ENCODE data around the gene G3BP1. TPM values are rescaled to one million over a fixed set of nuclear protein-coding genes. Genes with fewer than 3 reads are reported as not detected.

G3BP1 gene
- total and polyA plus RNA-seq, 9 of the 15 experiments (the other 6 are each of a cell fraction or from before 2014, with no cell fraction given), result 54.7 to 264 (median 105) TPM

- ChIA-PET CTCF (ENCODE audit: low intra/inter-chr PET ratio) (interaction anchor here (0.7 kb wide), 1 partner anchor 693 kb away, joined by 4 read pairs; no protein-coding TSS in a partner anchor), POLR2A (interaction anchor here (1.8 kb wide), 1 partner anchor 10 kb away, joined by 8 read pairs; no protein-coding TSS in a partner anchor)
- DNase-seq (ENCODE audit: extremely low read depth in 1 of 4, low spot score in 3 of 4) (no peak), ATAC-seq (no peak), FAIRE-seq (no peak)
- Histone ChIP-seq H3K9ac (ENCODE audit: insufficient read depth in 1 of 2, low read depth in 2 of 2, low read length in 2 of 2) (no peak overlapping the region), H3K27me3 (ENCODE audit: control insufficient read depth in 2 of 2, insufficient read depth in 2 of 2, low read length in 2 of 2) (no peaks in the 10 kb centered on the region), H2AFZ (ENCODE audit: low read depth, low read length) (no peak overlapping the region), H3K27ac (ENCODE audit: extremely low read depth, low read depth, low read length) (no peak overlapping the region), H4K20me1 (replicated peaks; ENCODE audit: control insufficient read depth, insufficient read depth, low read length) (no peaks in the 10 kb centered on the region), H3K4me3 (no peak overlapping the region), H3K9me1 (ENCODE audit: control insufficient read depth, insufficient read depth, low read length) (no peaks in the 10 kb centered on the region), H3K4me2 (ENCODE audit: insufficient read depth, low read length) (no peak overlapping the region), H3K9me3 (replicated peaks; ENCODE audit: control insufficient read depth, insufficient read depth, low read depth, low read length) (no peaks in the 10 kb centered on the region), H3K36me3 (ENCODE audit: control insufficient read depth, insufficient read depth, low read length) (peaks cover 98% of the 10 kb centered on the region), H3K79me2 (ENCODE audit: control insufficient read depth, insufficient read depth, low read length) (peaks cover 9% of the 10 kb centered on the region; the same call in 1 of the 3 replicates), H3K4me1 (replicated peaks in 1 of 2; ENCODE audit: control insufficient read depth in 2 of 2, insufficient read depth in 2 of 2, low read length in 2 of 2) (no peaks in the 10 kb centered on the region)
- TF ChIP-seq PTRF (tag; IDR thresholded peaks at IDR 0.05), result no peak
- peak; percentile 50; the same call in 1 of the 2 replicates for TF ChIP-seq POLR2A (conservative IDR thresholded peaks at IDR 0.05)
- peak; percentile 13 for TF ChIP-seq POLR2B (IDR thresholded peaks at IDR 0.05; ENCODE audit: low read depth, partially characterized antibody)
- TF ChIP-seq ZBTB9 (CRISPR knock-in tag; IDR thresholded peaks at IDR 0.05), result no peak
- 0 out of 2 replicates have a peak, but pooled peaks have one; percentile 50 for TF ChIP-seq POLR2AphosphoS2 (IDR thresholded peaks at IDR 0.05; ENCODE audit: low read length)
- no peak for TF ChIP-seq HSF4 (CRISPR knock-in tag; IDR thresholded peaks at IDR 0.05; ENCODE audit: borderline replicate concordance)
- no peak for TF ChIP-seq NFRKB (IDR thresholded peaks at IDR 0.05; ENCODE audit: low read depth)
- TF ChIP-seq SUPT5H (IDR thresholded peaks at IDR 0.05), result peak; percentile 13; the same call in 1 of the 2 replicates
- TF ChIP-seq ZNF639 (CRISPR knock-in tag; conservative IDR thresholded peaks at IDR 0.05 in 1 of 2, IDR thresholded peaks at IDR 0.05 in 1 of 2), result no peak
- TF ChIP-seq CREM (IDR thresholded peaks at IDR 0.05; ENCODE audit: low read depth), result no peak
- no peak for TF ChIP-seq MITF (IDR thresholded peaks at IDR 0.05)
- WGBS (ENCODE audit: insufficient coverage, low coverage, missing lambda C conversion rate), result 97% methylated on average over 5 of the region's 5 CpGs
- intact Hi-C loops (cut with micrococcal nuclease) (no loop called here), in situ Hi-C loops (cut with MboI) (no loop called here)
- no TSS peak for BruUV-seq (replicated peaks)
These were observed 40.0 kb downstream of the G3BP1 start for GRCh38 chr5:151811593-151812321.

All from K562 (cell line).